Skeletal muscle satellite cell (primary cell): ENCODE data around the gene CALD1.

ENCODE experiments used
- H3K27me3 ChIP-seq: 2 replicates; pipeline ENCODE4 v1.7.0; 2013; ENCODE audit warnings: low read length; ENCODE audit not compliant: control insufficient read depth, insufficient read depth
- H3K36me3 ChIP-seq: 2 replicates; pipeline ENCODE4 v1.7.0; 2013; ENCODE audit warnings: mild to moderate bottlenecking, control low read depth, low read length; ENCODE audit not compliant: insufficient read depth
- H3K4me1 ChIP-seq: 2 replicates; pipeline ENCODE4 v1.7.0; 2013; ENCODE audit warnings: low read length; ENCODE audit not compliant: control insufficient read depth, insufficient read depth
- H3K4me2 ChIP-seq: 2 replicates; pipeline ENCODE4 v1.7.0; 2013; ENCODE audit warnings: mild to moderate bottlenecking, low read length
- H3K4me3 ChIP-seq: 2 replicates; pipeline ENCODE4 v1.7.0; 2013; ENCODE audit warnings: low read length
- H3K9ac ChIP-seq: 2 replicates; pipeline ENCODE4 v1.7.0; 2013; ENCODE audit warnings: mild to moderate bottlenecking, low read depth, low read length, moderate library complexity
- H3K9me3 ChIP-seq: replicated peaks from 2 replicates; pipeline ENCODE4 v1.7.0; 2013; ENCODE audit warnings: mild to moderate bottlenecking, control low read depth, low read length

The CALD1 gene

DNA sequence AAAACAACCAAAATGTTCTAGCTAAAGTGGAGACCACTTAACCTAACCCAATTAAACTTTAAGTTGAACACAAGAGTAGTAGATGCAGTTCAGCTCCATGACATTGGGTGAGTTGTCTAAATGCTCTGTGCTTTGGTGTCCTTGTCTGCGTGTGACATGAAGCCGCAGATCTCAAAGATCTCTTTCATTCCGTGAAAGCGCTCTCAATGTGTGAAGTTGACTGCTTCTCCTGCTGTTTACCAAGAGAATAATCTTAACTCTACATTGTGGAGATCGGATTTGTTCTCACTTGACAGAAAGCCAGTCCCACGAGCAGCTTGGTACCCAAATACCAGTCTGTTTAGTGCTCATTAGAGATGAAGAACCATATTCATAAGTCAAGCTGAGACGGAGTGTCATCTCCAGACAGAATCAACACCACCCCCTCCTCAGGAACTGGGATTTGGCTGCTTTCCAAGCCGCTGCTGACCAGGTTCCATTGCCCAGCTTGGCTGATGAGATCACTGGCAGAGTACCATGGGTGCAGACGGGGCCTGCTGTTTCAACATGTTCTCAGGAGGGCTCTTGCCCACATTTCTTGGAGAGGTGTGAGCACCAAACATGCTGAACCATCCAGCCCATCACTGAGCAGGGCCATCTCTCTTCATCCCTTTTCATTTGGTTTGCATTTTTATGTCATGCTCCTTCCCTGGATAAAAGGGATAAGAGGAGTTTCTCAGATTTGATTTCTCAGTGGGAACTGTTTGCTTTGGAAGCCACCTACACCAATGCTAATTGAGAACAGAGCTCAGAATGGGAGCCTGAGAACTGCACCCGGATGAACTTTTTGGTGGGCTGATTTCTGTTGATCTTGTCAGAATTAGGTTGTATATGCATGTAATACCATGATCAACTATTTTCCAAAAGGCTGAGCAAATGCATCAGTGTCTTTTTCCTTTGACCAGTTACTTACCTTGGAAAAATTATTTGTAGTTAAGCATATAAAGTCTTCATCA is 111.1 kb downstream of the CALD1 start:
- Histone ChIP-seq H3K9ac (peak overlapping the region; percentile 88), H3K27me3 (no peaks in the 10 kb centered on the region), H3K9me3 (no peaks in the 10 kb centered on the region), H3K4me2 (peak overlapping the region; percentile 86), H3K36me3 (no peaks in the 10 kb centered on the region), H3K4me3 (peak overlapping the region; percentile 76), H3K4me1 (peaks cover 56% of the 10 kb centered on the region)

- peak overlapping the region; percentile 76 for H3K4me3 ChIP-seq
- H3K36me3 ChIP-seq, result peaks cover 3% of the 10 kb centered on the region
- H3K4me1 ChIP-seq, result peaks cover 49% of the 10 kb centered on the region
- no peaks in the 10 kb centered on the region for H3K27me3 ChIP-seq
- peak overlapping the region; percentile 86 for H3K4me2 ChIP-seq
- peak overlapping the region; percentile 88 for H3K9ac ChIP-seq
- peaks cover 7% of the 10 kb centered on the region for H3K9me3 ChIP-seq
Observed at GRCh38 chr7:134891262-134891695, 111.8 kb downstream of the CALD1 start.

DNA sequence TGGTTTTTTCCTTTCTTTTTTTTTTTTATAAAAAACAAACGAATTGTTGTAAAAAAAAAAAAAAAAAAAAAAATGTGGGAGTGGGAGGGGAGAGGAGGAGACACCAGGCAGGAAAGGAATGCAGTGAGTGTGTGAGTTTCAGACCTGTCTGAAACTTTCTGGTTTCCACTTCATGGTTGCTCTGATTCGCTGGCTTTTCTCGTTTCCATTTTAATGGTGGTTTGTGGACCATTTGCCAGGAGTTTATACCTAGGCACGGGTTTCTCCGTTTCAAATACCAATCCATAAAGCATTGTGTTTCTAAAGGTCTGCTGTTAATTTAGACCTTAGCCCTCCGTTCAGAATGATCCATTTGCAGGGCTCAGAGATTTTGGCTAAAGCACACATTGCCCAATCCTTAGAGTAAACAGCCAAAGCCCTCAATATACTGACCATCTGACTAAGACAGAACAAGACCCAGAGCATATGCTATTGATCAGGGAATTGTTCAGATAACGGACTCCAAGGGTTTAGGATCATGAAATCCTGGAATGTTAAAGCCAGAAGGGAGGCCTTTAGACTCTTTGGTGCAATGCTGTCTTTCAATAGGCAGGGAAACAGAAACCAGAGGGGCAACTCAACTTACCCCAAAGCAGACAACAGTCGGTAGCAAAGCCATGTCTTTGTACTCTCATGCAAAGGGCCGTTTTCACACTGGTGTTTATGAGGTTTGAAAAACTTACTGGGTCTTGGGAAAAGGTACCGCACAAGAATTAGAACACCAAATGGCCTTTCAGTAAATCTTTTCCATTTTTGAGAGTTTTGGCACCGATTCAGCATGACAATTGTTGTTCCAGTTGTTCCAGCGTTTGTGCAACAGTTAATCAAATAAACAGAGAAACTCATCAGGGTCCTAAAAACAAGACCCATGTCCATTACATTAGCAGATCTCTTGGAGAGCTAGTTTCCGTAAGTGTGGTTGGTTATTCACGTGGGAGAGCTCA is 112.6 kb downstream of the CALD1 start:
- peak overlapping the region; percentile 86 for H3K4me2 ChIP-seq
- peaks cover 3% of the 10 kb centered on the region for H3K36me3 ChIP-seq
- peak overlapping the region; percentile 88 for H3K9ac ChIP-seq
- peaks cover 42% of the 10 kb centered on the region for H3K4me1 ChIP-seq
- peaks cover 11% of the 10 kb centered on the region for H3K9me3 ChIP-seq
- peak overlapping the region; percentile 76 for H3K4me3 ChIP-seq
- no peaks in the 10 kb centered on the region for H3K27me3 ChIP-seq

GRCh38 chr7:134892963-134893362 is 113.5 kb downstream of the CALD1 start:
- Histone ChIP-seq H3K4me1 (peaks cover 36% of the 10 kb centered on the region), H3K4me2 (peak overlapping the region; percentile 86), H3K27me3 (no peaks in the 10 kb centered on the region), H3K36me3 (peaks cover 3% of the 10 kb centered on the region), H3K9me3 (peaks cover 11% of the 10 kb centered on the region), H3K9ac (peak overlapping the region; percentile 88), H3K4me3 (peak overlapping the region; percentile 76)

DNA sequence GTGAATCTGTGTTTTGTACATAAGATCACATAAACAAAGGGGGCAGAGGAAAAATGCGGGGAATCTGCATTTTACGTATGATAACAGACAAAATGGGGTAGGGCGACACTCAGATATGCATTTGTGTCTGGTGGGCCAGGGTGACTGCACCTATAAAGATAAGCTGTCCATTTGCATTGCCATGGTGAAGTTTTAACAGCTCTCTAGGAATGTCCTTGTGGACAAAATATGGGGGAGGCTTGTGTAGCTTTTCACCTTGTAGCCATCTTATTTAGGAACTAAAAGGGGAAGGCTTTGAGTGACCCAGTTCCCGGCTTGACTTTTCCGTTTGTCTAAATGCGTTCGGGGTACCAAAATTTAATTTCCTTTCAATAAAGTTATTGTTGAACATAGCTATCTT is 114.5 kb downstream of the CALD1 start:
- Histone ChIP-seq H3K4me1 (peaks cover 36% of the 10 kb centered on the region), H3K36me3 (peaks cover 3% of the 10 kb centered on the region), H3K27me3 (no peaks in the 10 kb centered on the region), H3K4me2 (peak overlapping the region; percentile 86), H3K9ac (peak overlapping the region; percentile 88), H3K4me3 (peak overlapping the region; percentile 76), H3K9me3 (peaks cover 11% of the 10 kb centered on the region)

DNA sequence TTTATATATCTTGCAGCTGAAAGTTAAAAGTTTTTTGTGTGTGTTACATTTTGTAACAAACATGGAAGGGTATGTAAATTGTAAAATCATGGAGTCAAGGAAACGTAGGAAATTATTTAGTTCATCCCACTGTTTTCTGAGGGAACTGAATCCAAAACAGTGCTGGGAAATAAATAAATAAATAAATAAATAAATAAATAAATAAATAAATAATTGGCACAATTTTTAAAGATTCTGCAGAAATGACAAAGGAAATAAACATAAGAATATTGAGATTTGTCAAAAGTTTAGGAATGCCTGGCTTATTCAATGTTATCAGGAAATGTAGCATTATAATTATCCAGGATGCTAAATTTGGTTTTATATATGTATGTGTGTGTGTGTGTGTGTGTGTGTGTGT is 115.5 kb downstream of the CALD1 start:
- H3K27me3 ChIP-seq, result no peaks in the 10 kb centered on the region
- H3K9me3 ChIP-seq, result peaks cover 11% of the 10 kb centered on the region
- H3K9ac ChIP-seq, result no peak overlapping the region
- peaks cover 8% of the 10 kb centered on the region for H3K36me3 ChIP-seq
- peaks cover 46% of the 10 kb centered on the region for H3K4me1 ChIP-seq
- no peak overlapping the region for H3K4me2 ChIP-seq
- no peak overlapping the region for H3K4me3 ChIP-seq

GRCh38 chr7:134896073-134896472 is 116.6 kb downstream of the CALD1 start:
- Histone ChIP-seq H3K9ac (no peak overlapping the region), H3K36me3 (peaks cover 18% of the 10 kb centered on the region), H3K4me3 (no peak overlapping the region), H3K9me3 (peaks cover 11% of the 10 kb centered on the region), H3K27me3 (no peaks in the 10 kb centered on the region), H3K4me2 (no peak overlapping the region), H3K4me1 (peaks cover 46% of the 10 kb centered on the region)

GRCh38 chr7:134897936-134898335 is 118.5 kb downstream of the CALD1 start:
- Histone ChIP-seq H3K36me3 (peaks cover 36% of the 10 kb centered on the region), H3K4me1 (peaks cover 55% of the 10 kb centered on the region), H3K9ac (no peak overlapping the region), H3K27me3 (no peaks in the 10 kb centered on the region), H3K9me3 (peaks cover 11% of the 10 kb centered on the region), H3K4me2 (no peak overlapping the region), H3K4me3 (no peak overlapping the region)

DNA sequence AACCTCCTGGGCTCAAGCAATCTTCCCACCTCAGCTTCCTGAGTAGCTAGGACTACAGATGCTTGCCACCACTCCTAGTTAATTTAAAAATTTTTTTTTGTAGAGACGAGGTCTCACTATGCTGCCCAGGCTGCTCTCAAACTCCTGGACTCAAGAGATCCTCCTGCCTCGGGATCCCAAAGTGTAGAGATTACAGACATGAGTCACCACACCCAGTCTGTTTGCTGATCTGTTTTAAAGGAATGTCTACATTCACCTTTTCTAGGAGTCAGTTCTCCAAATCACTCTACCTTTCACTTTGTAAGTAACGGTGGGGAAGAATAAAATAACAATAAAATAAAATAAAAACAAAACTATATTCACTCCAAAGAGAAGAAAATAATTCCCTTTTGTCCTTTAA is 120.3 kb downstream of the CALD1 start:
- Histone ChIP-seq H3K4me1 (peaks cover 55% of the 10 kb centered on the region), H3K4me3 (no peak overlapping the region), H3K9me3 (peaks cover 11% of the 10 kb centered on the region), H3K36me3 (peaks cover 38% of the 10 kb centered on the region), H3K27me3 (no peaks in the 10 kb centered on the region), H3K4me2 (peak overlapping the region; percentile 5), H3K9ac (no peak overlapping the region)

DNA sequence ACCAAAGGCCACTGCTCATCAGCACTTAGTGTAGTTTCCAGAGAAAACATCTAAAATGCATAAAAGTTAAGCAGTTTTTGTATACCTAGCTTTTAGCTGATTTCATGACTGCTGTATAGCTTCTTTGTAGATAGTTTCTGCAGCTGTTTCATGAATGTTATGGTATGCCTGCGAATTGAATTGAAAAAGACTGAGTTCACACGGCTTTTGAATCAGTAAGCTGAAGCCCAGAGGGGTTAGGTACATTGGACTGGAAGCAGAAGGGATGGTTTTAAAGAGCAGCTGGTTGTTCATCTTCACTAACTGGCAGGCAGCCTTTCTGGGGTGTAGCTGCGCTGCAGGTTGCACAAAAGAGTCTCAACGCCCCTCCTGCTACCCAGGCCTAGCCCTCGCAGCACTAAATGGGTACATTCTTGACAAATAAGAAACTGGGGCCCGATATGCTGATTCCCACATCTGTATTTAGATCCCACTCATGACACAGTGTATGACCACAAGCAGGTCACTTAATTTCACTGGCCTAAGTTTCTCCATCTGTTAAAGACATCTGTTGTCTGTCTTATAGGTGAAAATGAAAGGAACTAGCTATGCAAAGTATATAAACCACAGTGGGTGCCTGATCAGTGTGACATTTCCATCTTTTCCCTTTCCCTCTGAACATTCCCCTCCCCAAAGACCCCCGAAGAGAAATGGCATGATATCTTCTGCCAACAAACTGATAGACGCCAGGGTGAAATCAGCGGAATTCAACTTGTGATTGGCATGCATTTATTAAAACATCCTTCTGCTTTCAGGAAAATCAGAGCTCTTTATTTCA is 120.9 kb downstream of the CALD1 start:
- peaks cover 11% of the 10 kb centered on the region for H3K9me3 ChIP-seq
- peaks cover 38% of the 10 kb centered on the region for H3K36me3 ChIP-seq
- peak overlapping the region; percentile 18 for H3K4me3 ChIP-seq
- H3K4me2 ChIP-seq, result no peak overlapping the region
- H3K9ac ChIP-seq, result peak overlapping the region; percentile 10
- H3K27me3 ChIP-seq, result no peaks in the 10 kb centered on the region
- peaks cover 60% of the 10 kb centered on the region for H3K4me1 ChIP-seq
